ENCODE data around the gene TMEM131L. TPM values are rescaled to one million over a fixed set of nuclear protein-coding genes. Genes with fewer than 3 reads are reported as not detected.

Gene TMEM131L
- total and polyA plus RNA-seq, 12 donors = 2.5 to 11.7 (median 4.8) TPM

DNA sequence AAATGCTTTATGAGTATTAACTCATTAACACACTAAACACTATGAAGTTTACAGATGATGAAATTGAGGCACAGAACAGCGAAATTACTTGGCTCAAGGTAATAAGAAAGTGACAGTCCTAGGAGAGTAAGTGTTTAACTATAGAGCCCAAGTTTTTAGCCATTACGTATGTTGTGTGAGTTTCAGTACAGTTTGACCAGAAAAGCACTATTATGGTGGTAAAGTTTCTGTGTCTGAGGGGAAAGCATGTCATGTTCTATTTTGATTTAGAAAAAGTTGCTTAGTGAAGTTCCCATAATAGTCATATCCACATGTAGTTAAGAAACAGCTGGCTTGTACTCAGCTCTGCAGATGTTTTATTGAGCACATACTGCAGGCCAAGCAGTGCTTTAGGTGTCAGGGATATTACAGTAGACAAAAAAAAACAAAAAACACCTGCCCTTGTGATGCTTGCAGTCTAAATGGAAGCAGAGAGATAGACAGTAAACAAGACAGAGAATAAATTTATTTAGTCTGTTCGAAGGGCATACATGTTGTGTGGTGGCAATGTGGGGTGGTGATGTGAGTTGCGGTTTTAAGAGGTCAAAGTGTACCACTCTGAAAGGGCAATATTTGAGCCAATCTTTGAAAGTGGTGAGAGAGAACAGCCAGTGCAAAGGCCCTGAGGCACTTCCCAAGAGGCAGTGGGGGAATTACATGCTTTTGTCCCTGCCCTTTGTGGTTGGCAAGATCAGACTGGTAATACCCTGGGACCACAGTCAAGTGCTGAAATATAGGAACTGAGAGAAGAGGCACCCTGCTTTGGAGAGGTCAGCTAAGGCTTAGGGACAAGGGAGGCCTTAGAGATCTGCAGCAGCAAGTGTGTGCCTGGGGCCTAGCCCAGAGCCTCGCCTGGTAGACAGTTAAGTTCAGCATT is 6.2 kb downstream of the TMEM131L start:
- Histone ChIP-seq H3K27me3 (no peaks in the 10 kb centered on the region), H3K9me3 (replicated peaks in 1 of 3) (no peaks in the 10 kb centered on the region), H3K4me1 (replicated peaks in 1 of 2) (peaks cover 0 to 17% of the 10 kb centered on the region in 2 donors), H3K27ac (no peak overlapping the region), H3K4me3 (no peak overlapping the region), H3K36me3 (replicated peaks in 1 of 2) (no peaks in the 10 kb centered on the region)
- DNase-seq = no peak
- TF ChIP-seq, protein P1, sequence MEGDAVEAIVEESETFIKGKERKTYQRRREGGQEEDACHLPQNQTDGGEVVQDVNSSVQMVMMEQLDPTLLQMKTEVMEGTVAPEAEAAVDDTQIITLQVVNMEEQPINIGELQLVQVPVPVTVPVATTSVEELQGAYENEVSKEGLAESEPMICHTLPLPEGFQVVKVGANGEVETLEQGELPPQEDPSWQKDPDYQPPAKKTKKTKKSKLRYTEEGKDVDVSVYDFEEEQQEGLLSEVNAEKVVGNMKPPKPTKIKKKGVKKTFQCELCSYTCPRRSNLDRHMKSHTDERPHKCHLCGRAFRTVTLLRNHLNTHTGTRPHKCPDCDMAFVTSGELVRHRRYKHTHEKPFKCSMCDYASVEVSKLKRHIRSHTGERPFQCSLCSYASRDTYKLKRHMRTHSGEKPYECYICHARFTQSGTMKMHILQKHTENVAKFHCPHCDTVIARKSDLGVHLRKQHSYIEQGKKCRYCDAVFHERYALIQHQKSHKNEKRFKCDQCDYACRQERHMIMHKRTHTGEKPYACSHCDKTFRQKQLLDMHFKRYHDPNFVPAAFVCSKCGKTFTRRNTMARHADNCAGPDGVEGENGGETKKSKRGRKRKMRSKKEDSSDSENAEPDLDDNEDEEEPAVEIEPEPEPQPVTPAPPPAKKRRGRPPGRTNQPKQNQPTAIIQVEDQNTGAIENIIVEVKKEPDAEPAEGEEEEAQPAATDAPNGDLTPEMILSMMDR (IDR thresholded peaks at IDR 0.05) = no peak
- no peak for TF ChIP-seq POLR2A (IDR thresholded peaks at IDR 0.05)
- 91 to 97% (median 97%) methylated on average over 4 to 5 of the region's 5 CpGs for WGBS, 4 donors
- intact Hi-C loops (cut with DNase I) = no loop called here

DNA sequence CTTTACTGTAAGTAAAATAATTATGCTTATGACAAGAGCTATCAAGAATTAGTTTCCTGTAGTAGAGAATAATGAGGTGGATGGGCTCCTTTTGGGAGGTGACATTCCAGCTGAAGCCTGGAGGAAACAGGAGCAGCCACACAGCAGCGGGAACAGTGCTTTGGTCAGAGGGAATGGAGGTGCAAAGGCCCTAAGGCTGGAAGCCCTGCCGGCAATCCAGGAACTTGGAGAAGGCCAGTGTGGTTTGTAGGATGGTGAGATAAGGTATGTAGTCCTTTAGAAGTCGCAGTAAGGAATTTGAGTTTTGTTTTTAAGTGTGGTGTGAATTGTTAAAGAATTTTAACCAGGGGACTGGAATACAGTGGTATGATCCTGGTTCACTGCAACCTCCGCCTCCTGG is 8.1 kb downstream of the TMEM131L start:
- 86 to 99% (median 97%) methylated on average over 4 of the region's 4 CpGs for WGBS, 4 donors
- H3K4me1 ChIP-seq (replicated peaks in 1 of 2) = no peaks in the 10 kb centered on the region
- H3K36me3 ChIP-seq (replicated peaks in 1 of 2) = no peaks in the 10 kb centered on the region
- no peaks in the 10 kb centered on the region for H3K27me3 ChIP-seq
- H3K4me3 ChIP-seq = no peak overlapping the region
- no peak for DNase-seq
- no peak overlapping the region for H3K27ac ChIP-seq
- intact Hi-C loops (cut with DNase I) = no loop called here
- no peaks in the 10 kb centered on the region for H3K9me3 ChIP-seq (replicated peaks in 1 of 3)
- TF ChIP-seq, protein P1 (IDR thresholded peaks at IDR 0.05) = no peak
- no peak for TF ChIP-seq POLR2A (IDR thresholded peaks at IDR 0.05)

DNA sequence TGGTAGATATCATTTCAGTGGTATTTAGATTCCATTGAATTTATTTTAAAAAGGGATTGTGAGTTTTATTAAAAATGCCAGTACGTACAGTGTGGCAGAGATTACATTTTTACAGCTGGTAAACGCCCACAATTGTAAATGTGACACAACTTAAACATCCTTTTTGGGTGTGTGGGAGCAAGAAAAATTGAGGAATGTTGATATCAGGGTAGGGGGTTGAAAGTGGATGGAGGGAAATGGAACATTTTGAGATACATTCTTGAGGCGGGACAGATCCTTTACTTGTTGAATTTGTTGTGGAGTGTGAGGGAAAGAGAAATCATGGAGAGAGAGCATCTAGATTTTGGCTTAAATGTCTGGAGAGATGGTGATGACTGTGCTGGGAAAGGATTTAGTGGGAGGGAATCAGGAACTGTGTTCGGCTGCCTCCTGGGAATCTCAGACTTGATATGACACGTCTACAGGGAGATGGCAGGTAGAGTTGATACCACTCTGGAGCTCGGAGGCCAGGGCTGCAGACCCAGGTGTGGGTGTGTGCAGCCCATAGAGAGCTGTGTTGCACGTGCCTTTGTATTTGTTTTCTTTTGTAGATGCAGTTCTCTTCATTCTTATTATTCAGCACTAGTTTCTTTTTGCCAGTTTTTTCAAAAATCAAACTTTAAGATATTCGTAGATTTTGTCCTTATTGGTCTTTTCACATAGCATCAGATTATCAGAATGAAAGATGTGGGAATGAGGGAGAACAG is 10.8 kb downstream of the TMEM131L start:
- no peak overlapping the region for H3K4me3 ChIP-seq
- H3K4me1 ChIP-seq (replicated peaks in 1 of 2) = no peaks in the 10 kb centered on the region
- TF ChIP-seq POLR2A (IDR thresholded peaks at IDR 0.05) = no peak
- H3K36me3 ChIP-seq (replicated peaks in 1 of 2) = no peaks in the 10 kb centered on the region
- H3K9me3 ChIP-seq (replicated peaks in 1 of 3) = no peaks in the 10 kb centered on the region
- H3K27ac ChIP-seq = no peak overlapping the region
- H3K27me3 ChIP-seq = no peaks in the 10 kb centered on the region
- DNase-seq = no peak
- intact Hi-C loops (cut with DNase I) = no loop called here
- 88 to 93% (median 90%) methylated on average over 8 of the region's 8 CpGs for WGBS, 4 donors

DNA sequence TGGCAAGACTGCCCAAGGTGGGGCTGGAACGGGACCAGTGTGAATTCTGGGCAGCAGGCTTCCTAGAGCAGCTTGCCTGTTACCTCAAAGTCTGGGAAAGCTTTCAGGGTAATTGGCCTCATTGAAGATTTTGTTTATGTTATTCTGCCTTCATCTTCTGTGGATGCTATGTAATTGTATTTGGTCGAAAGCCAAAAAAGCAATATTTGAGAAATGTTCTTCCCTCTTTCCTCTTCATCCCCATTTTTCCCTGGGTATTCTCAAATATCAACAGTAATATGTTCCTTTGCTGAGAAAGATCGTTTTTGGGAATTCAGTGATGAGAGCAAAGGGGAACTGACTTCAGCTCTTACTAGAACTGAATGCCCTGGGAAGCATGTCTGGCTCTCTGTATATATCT is 12.9 kb downstream of the TMEM131L start:
- Histone ChIP-seq H3K27me3 (no peaks in the 10 kb centered on the region), H3K4me3 (no peak overlapping the region), H3K9me3 (replicated peaks in 1 of 3) (no peaks in the 10 kb centered on the region), H3K4me1 (replicated peaks in 1 of 2) (peaks cover 0 to 9% of the 10 kb centered on the region in 2 donors), H3K27ac (no peak overlapping the region), H3K36me3 (replicated peaks in 1 of 2) (no peaks in the 10 kb centered on the region)
- DNase-seq = no peak
- TF ChIP-seq, protein P1 (IDR thresholded peaks at IDR 0.05) = no peak
- no peak for TF ChIP-seq POLR2A (IDR thresholded peaks at IDR 0.05)
- WGBS, 4 donors = 72 to 76% (median 74%) methylated on average over 3 of the region's 3 CpGs
- intact Hi-C loops (cut with DNase I) = no loop called here

All from adrenal gland (tissue), 12 donors.